HepG2 (cell line): Measurements from ENCODE around the gene CLEC16A.

Experiments
- AHDC1 ChIP-seq: sonication (generic); formaldehyde crosslinking; IDR thresholded peaks from 2 replicates; pipeline ENCODE4 v1.5.1; 2020; ENCODE audit warnings: mild to moderate bottlenecking, missing genetic modification reagents, borderline replicate concordance
- ARHGAP35 ChIP-seq: sonication (generic); formaldehyde crosslinking; IDR thresholded peaks from 2 replicates; pipeline ENCODE4 v1.9.0; 2022; ENCODE audit warnings: mild to moderate bottlenecking, inconsistent platforms, moderate library complexity, missing genetic modification reagents, borderline replicate concordance
- BRD4 ChIP-seq: sonication (generic); formaldehyde crosslinking; IDR thresholded peaks from 2 replicates; pipeline ENCODE4 v1.4.0; 2020; ENCODE audit warnings: missing genetic modification reagents
- CREB1 ChIP-seq, 2 experiments: fragments of 450-650 bp in 1 of 2; IDR thresholded peaks; 2 replicates each; pipeline ENCODE4 v1.6.1; 2016 to 2017; ENCODE audit warnings: control low read depth in 1 of 2, mild to moderate bottlenecking in 1 of 2, missing compliant biosample characterization in 1 of 2, missing genetic modification characterization in 1 of 2
- EP300 ChIP-seq, 3 experiments: sonication (generic) in 1 of 3; formaldehyde crosslinking in 1 of 3; IDR thresholded peaks; 2 replicates each; pipeline versions ENCODE4 v1.5.1 to v1.6.1; 2011 to 2020; ENCODE audit warnings: low read depth in 2 of 3, low read length in 2 of 3, borderline replicate concordance in 1 of 3, improper control_type of control experiment in 1 of 3, mild to moderate bottlenecking in 1 of 3, missing genetic modification reagents in 1 of 3, moderate library complexity in 1 of 3
- FOSL1 ChIP-seq: sonication (generic); formaldehyde crosslinking; IDR thresholded peaks from 2 replicates; pipeline ENCODE4 v1.9.0; 2021; ENCODE audit warnings: missing genetic modification reagents, borderline replicate concordance
- GMEB1 ChIP-seq: sonication (generic); formaldehyde crosslinking; IDR thresholded peaks from 2 replicates; pipeline ENCODE4 v1.5.1; 2020; ENCODE audit warnings: missing genetic modification reagents, mild to moderate bottlenecking, borderline replicate concordance
- JUN ChIP-seq: sonication (generic); formaldehyde crosslinking; IDR thresholded peaks from 2 replicates; pipeline ENCODE4 v1.4.0; 2020; ENCODE audit warnings: mild to moderate bottlenecking, missing genetic modification reagents
- PHF20 ChIP-seq: sonication (generic); formaldehyde crosslinking; IDR thresholded peaks from 2 replicates; pipeline ENCODE4 v1.5.0; 2020; ENCODE audit warnings: mild to moderate bottlenecking, missing genetic modification reagents
- POLR2A ChIP-seq, 2 experiments: IDR thresholded peaks; 2 replicates each; pipeline ENCODE4 v1.6.1; 2011; ENCODE audit warnings: low read depth in 2 of 2, low read length in 2 of 2, mild to moderate bottlenecking in 1 of 2, moderate library complexity in 1 of 2; ENCODE audit not compliant: insufficient read depth in 1 of 2
- ZNF24 ChIP-seq: fragments of 450-650 bp; IDR thresholded peaks from 2 replicates; pipeline ENCODE4 v1.6.1; 2017; ENCODE audit warnings: antibody characterized with exemption, mild to moderate bottlenecking
- ZSCAN25 ChIP-seq: sonication (generic); formaldehyde crosslinking; IDR thresholded peaks from 2 replicates; pipeline ENCODE4 v1.8.0; 2022; ENCODE audit warnings: mild to moderate bottlenecking, missing genetic modification reagents
- TF ChIP-seq, protein P1 (sequence below), 2 experiments: sonication (generic) in 1 of 2; formaldehyde crosslinking in 1 of 2; IDR thresholded peaks; 2 replicates each; pipeline versions ENCODE4 v1.4.0 to v1.6.1; 2018 to 2020; ENCODE audit warnings: missing genetic modification reagents in 2 of 2, borderline replicate concordance in 1 of 2, low read depth in 1 of 2, mild to moderate bottlenecking in 1 of 2, missing biosample characterization in 1 of 2

- TF ChIP-seq JUN (CRISPR knock-in tag) (no peak), ZSCAN25 (CRISPR knock-in tag) (no peak), POLR2A (IDR thresholded peaks at IDR 0.05; ENCODE audit: insufficient read depth in 1 of 2, low read depth in 2 of 2, low read length in 2 of 2) (no peak), CREB1 (IDR thresholded peaks at IDR 0.05) (no peak), CREB1 (CRISPR knock-in tag; IDR thresholded peaks at IDR 0.05) (no peak), ARHGAP35 (CRISPR knock-in tag) (no peak), PHF20 (CRISPR knock-in tag) (no peak), AHDC1 (no peak), ZNF24 (no peak), FOSL1 (no peak), BRD4 (CRISPR knock-in tag) (no peak), EP300 (IDR thresholded peaks at IDR 0.05; ENCODE audit: low read depth in 2 of 2, low read length in 2 of 2) (no peak), EP300 (CRISPR knock-in tag; IDR thresholded peaks at IDR 0.05; ENCODE audit: borderline replicate concordance) (no peak), GMEB1 (CRISPR knock-in tag) (no peak)
- TF ChIP-seq, protein P1, sequence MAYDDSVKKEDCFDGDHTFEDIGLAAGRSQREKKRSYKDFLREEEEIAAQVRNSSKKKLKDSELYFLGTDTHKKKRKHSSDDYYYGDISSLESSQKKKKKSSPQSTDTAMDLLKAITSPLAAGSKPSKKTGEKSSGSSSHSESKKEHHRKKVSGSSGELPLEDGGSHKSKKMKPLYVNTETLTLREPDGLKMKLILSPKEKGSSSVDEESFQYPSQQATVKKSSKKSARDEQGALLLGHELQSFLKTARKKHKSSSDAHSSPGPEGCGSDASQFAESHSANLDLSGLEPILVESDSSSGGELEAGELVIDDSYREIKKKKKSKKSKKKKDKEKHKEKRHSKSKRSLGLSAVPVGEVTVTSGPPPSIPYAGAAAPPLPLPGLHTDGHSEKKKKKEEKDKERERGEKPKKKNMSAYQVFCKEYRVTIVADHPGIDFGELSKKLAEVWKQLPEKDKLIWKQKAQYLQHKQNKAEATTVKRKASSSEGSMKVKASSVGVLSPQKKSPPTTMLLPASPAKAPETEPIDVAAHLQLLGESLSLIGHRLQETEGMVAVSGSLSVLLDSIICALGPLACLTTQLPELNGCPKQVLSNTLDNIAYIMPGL (CRISPR knock-in tag; IDR thresholded peaks at IDR 0.05; ENCODE audit: borderline replicate concordance in 1 of 2, low read depth in 1 of 2) = no peak
Observed at GRCh38 chr16:10919003-10919351, 25.4 kb upstream of the CLEC16A start.
